K562 (cell line): ENCODE data around the gene OR6S1. TPM values are rescaled to one million over a fixed set of nuclear protein-coding genes. Genes with fewer than 3 reads are reported as not detected.
A peak's percentile ranks its signal among the peaks of the same experiment; 100 is the strongest.

ENCODE experiments used
- ARHGAP35 ChIP-seq: fragments of 450-650 bp; IDR thresholded peaks from 2 replicates; pipeline ENCODE4 v1.6.1; 2018; ENCODE audit not compliant: partially characterized antibody
- ATF7 ChIP-seq: fragments of 450-650 bp; IDR thresholded peaks from 2 replicates; pipeline ENCODE4 v1.7.1; 2014; ENCODE audit warnings: mild to moderate bottlenecking, moderate library complexity
- BHLHE40 ChIP-seq: IDR thresholded peaks from 2 replicates; pipeline ENCODE4 v1.6.1; 2011; ENCODE audit warnings: low read length, improper control_type of control experiment
- ELF1 ChIP-seq: fragments of 200-800 bp; sonication (Bioruptor generic); IDR thresholded peaks from 2 replicates; pipeline ENCODE4 v1.6.1; 2016; ENCODE audit warnings: missing genetic modification characterization, missing compliant biosample characterization
- ELF4 ChIP-seq: fragments of 450-650 bp; formaldehyde crosslinking; IDR thresholded peaks from 2 replicates; pipeline ENCODE4 v1.4.0; 2022; ENCODE audit warnings: missing genetic modification characterization
- HEY1 ChIP-seq: fragments of 250-450 bp; sonication (Bioruptor Pico); IDR thresholded peaks from 2 replicates; pipeline ENCODE4 v1.5.0; 2020; ENCODE audit warnings: mild to moderate bottlenecking, moderate library complexity, borderline replicate concordance
- MTA1 ChIP-seq: fragments of 450-650 bp; IDR thresholded peaks from 2 replicates; pipeline ENCODE4 v1.6.1; 2017; ENCODE audit warnings: borderline replicate concordance
- MTA3 ChIP-seq: fragments of 450-650 bp; formaldehyde crosslinking; IDR thresholded peaks from 2 replicates; pipeline ENCODE4 v1.6.1; 2017; ENCODE audit warnings: mild to moderate bottlenecking, borderline replicate concordance
- NFATC3 ChIP-seq: fragments of 450-650 bp; IDR thresholded peaks from 2 replicates; pipeline ENCODE4 v1.6.1; 2017; ENCODE audit warnings: mild to moderate bottlenecking
- POU5F1 ChIP-seq: fragments of 150-350 bp; IDR thresholded peaks from 2 replicates; pipeline ENCODE4 v1.6.1; 2014; ENCODE audit warnings: borderline replicate concordance, low read length, low read depth, mild to moderate bottlenecking; ENCODE audit not compliant: partially characterized antibody
- RBBP5 ChIP-seq: fragments of 200-600 bp; sonication (generic); IDR thresholded peaks from 2 replicates; pipeline ENCODE4 v1.6.1; 2012; ENCODE audit warnings: borderline replicate concordance, mild to moderate bottlenecking, low read length, control low read depth, inconsistent platforms; ENCODE audit not compliant: insufficient read depth, poor library complexity, severe bottlenecking
- RBM15 ChIP-seq: fragments of 200-400 bp; formaldehyde crosslinking; IDR thresholded peaks from 2 replicates; pipeline ENCODE4 v1.6.1; 2018; ENCODE audit warnings: mild to moderate bottlenecking, low read length, moderate library complexity; ENCODE audit not compliant: insufficient read depth
- RBM25 ChIP-seq: fragments of 200-400 bp; formaldehyde crosslinking; IDR thresholded peaks from 2 replicates; pipeline ENCODE4 v1.6.1; 2018; ENCODE audit warnings: low read length, low read depth, moderate library complexity; ENCODE audit not compliant: severe bottlenecking
- RNF2 ChIP-seq: sonication (generic); IDR thresholded peaks from 2 replicates; pipeline ENCODE4 v1.6.1; 2016
- TCF7L2 ChIP-seq: fragments of 150-350 bp; IDR thresholded peaks from 2 replicates; pipeline ENCODE4 v1.6.1; 2016; ENCODE audit warnings: low read depth, mild to moderate bottlenecking, low read length, moderate library complexity
- ZNF224 ChIP-seq: sonication (generic); formaldehyde crosslinking; IDR thresholded peaks from 2 replicates; pipeline ENCODE4 v1.8.0; 2022; ENCODE audit warnings: mild to moderate bottlenecking, missing genetic modification reagents
- ZNF384 ChIP-seq: IDR thresholded peaks from 2 replicates; pipeline ENCODE4 v1.6.1; 2012; ENCODE audit warnings: low read depth, low read length, improper control_type of control experiment
- polyA plus RNA-seq, 8 experiments: library from polyadenylated mRNA; depleted of rRNA in 4 of 8; stranded (reverse) in 5 of 8; unstranded in 3 of 8; fragments of >200 nt; fragmentation: Nextera tagmentation in 2 of 8; fragmentation: Illumina TruSeq in 1 of 8; extraction: Ambion mirVana in 2 of 8; extraction: Trizol in 1 of 8; gene quantifications; 2 replicates each; pipeline versions ENCODE4 v1.2.1 to v1.2.3, GENCODE V29; 2011 to 2014; ENCODE audit warnings: inconsistent platforms in 1 of 8, missing spikeins in 1 of 8
- total RNA-seq, 7 experiments: library from RNA; depleted of rRNA in 6 of 7; stranded (reverse); fragments of >200 nt in 6 of 7; fragmentation: Illumina TruSeq in 2 of 7; extraction: Trizol in 2 of 7; gene quantifications; 2 replicates each; pipeline versions ENCODE4 v1.2.1 to v1.2.3, GENCODE V29; 2011 to 2021; ENCODE audit warnings: low replicate concordance in 1 of 7
- TF ChIP-seq, protein P1 (sequence below): sonication (generic); formaldehyde crosslinking; IDR thresholded peaks from 2 replicates; pipeline ENCODE4 v1.8.1; 2022; ENCODE audit warnings: missing genetic modification reagents
- TF ChIP-seq, protein P2 (sequence below): fragments of 200-400 bp; formaldehyde crosslinking; IDR thresholded peaks from 2 replicates; pipeline ENCODE4 v1.6.1; 2017; ENCODE audit warnings: mild to moderate bottlenecking, low read depth, low read length, moderate library complexity
- TF ChIP-seq, protein P3 (sequence below): fragments of 250-450 bp; sonication (Bioruptor Pico); IDR thresholded peaks from 2 replicates; pipeline ENCODE4 v1.5.0; 2021
- TF ChIP-seq, protein P4 (sequence below): fragments of 250-450 bp; sonication (Bioruptor Pico); IDR thresholded peaks from 2 replicates; pipeline ENCODE4 v1.8.0; 2021; ENCODE audit warnings: borderline replicate concordance, mild to moderate bottlenecking, moderate library complexity; ENCODE audit not compliant: poor library complexity, severe bottlenecking
- TF ChIP-seq, protein P5 (sequence below): sonication (generic); formaldehyde crosslinking; IDR thresholded peaks from 2 replicates; pipeline ENCODE4 v1.8.0; 2022; ENCODE audit warnings: missing genetic modification reagents, mild to moderate bottlenecking, moderate library complexity, borderline replicate concordance

OR6S1 gene
- total and polyA plus RNA-seq, 9 of the 15 experiments (the other 6 are each of a cell fraction or from before 2014, with no cell fraction given) = not detected

DNA sequence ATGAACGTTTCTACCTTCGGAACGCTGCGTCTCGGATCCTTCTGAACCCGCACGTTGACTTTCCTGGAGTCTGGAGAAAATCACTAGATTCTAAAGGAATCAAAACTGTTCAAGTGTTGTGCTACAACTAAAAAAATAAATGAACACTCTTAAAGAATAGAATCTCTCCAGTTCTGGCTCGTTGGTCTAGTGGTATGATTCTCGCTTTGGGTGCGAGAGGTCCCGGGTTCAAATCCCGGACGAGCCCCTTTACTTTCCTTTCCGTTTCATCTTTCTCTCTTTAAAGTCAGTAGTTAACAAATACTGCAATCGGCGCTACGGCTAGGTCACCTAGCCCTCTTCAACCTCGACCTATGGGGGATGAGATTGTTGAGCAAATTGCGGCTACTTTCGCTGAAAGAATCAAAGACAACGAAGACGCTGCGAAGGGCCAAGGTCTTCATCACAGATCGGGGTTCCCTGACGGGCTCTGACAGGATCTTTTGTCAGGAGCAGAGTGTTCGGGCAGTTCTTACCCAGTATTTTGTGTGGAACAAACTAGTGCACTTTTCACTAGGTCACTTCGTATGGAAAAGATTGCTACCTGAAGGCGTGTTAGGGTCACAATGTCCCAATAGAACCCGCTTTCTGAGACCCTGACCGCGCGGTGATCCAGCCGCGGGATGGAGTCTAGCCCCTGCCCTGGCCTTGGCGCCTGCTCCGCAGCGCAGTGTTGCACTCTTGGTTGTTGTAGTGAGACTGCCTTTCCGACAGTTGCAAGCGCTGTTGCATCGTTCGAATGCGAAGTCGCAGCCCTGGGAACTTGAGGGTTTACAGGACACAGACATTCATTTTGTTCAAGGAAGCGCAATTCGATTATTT, 8.4 kb downstream of the OR6S1 start (continued):
- TF ChIP-seq, protein P1, sequence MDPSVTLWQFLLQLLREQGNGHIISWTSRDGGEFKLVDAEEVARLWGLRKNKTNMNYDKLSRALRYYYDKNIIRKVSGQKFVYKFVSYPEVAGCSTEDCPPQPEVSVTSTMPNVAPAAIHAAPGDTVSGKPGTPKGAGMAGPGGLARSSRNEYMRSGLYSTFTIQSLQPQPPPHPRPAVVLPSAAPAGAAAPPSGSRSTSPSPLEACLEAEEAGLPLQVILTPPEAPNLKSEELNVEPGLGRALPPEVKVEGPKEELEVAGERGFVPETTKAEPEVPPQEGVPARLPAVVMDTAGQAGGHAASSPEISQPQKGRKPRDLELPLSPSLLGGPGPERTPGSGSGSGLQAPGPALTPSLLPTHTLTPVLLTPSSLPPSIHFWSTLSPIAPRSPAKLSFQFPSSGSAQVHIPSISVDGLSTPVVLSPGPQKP (CRISPR knock-in tag) = no peak
- TF ChIP-seq, protein P2, sequence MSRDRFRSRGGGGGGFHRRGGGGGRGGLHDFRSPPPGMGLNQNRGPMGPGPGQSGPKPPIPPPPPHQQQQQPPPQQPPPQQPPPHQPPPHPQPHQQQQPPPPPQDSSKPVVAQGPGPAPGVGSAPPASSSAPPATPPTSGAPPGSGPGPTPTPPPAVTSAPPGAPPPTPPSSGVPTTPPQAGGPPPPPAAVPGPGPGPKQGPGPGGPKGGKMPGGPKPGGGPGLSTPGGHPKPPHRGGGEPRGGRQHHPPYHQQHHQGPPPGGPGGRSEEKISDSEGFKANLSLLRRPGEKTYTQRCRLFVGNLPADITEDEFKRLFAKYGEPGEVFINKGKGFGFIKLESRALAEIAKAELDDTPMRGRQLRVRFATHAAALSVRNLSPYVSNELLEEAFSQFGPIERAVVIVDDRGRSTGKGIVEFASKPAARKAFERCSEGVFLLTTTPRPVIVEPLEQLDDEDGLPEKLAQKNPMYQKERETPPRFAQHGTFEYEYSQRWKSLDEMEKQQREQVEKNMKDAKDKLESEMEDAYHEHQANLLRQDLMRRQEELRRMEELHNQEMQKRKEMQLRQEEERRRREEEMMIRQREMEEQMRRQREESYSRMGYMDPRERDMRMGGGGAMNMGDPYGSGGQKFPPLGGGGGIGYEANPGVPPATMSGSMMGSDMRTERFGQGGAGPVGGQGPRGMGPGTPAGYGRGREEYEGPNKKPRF = no peak
- TF ChIP-seq ARHGAP35 (no peak), ELF1 (tag) (no peak), MTA3 (no peak), BHLHE40 (no peak), RBBP5 (no peak), ZNF224 (CRISPR knock-in tag) (no peak), ATF7 (peak; percentile 18; the same call in 1 of the 2 replicates), RBM25 (no peak), NFATC3 (no peak), MTA1 (0 out of 2 replicates have a peak, but pooled peaks have one; percentile 40), ZNF384 (no peak), RBM15 (no peak), ELF4 (CRISPR knock-in tag) (no peak), TCF7L2 (no peak), POU5F1 (no peak), HEY1 (CRISPR knock-in tag) (no peak), RNF2 (no peak; the same call in 1 of the 2 replicates)
- TF ChIP-seq, protein P3, sequence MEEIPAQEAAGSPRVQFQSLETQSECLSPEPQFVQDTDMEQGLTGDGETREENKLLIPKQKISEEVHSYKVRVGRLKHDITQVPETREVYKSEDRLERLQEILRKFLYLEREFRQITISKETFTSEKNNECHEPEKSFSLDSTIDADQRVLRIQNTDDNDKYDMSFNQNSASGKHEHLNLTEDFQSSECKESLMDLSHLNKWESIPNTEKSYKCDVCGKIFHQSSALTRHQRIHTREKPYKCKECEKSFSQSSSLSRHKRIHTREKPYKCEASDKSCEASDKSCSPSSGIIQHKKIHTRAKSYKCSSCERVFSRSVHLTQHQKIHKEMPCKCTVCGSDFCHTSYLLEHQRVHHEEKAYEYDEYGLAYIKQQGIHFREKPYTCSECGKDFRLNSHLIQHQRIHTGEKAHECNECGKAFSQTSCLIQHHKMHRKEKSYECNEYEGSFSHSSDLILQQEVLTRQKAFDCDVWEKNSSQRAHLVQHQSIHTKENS (CRISPR knock-in tag) = no peak
- TF ChIP-seq, protein P4, sequence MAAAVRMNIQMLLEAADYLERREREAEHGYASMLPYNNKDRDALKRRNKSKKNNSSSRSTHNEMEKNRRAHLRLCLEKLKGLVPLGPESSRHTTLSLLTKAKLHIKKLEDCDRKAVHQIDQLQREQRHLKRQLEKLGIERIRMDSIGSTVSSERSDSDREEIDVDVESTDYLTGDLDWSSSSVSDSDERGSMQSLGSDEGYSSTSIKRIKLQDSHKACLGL (CRISPR knock-in tag) = no peak
- TF ChIP-seq, protein P5, sequence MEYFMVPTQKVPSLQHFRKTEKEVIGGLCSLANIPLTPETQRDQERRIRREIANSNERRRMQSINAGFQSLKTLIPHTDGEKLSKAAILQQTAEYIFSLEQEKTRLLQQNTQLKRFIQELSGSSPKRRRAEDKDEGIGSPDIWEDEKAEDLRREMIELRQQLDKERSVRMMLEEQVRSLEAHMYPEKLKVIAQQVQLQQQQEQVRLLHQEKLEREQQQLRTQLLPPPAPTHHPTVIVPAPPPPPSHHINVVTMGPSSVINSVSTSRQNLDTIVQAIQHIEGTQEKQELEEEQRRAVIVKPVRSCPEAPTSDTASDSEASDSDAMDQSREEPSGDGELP (CRISPR knock-in tag) = no peak
